GM21447 (cell line): Measurements from ENCODE around the gene PLEKHM2.

Experiments used
- ATAC-seq: cut with Tn5 transposase; IDR thresholded peaks from one replicate; pipeline ENCODE4 v1.9.1; 2021; ENCODE audit not compliant: unreplicated experiment

The PLEKHM2 gene

DNA sequence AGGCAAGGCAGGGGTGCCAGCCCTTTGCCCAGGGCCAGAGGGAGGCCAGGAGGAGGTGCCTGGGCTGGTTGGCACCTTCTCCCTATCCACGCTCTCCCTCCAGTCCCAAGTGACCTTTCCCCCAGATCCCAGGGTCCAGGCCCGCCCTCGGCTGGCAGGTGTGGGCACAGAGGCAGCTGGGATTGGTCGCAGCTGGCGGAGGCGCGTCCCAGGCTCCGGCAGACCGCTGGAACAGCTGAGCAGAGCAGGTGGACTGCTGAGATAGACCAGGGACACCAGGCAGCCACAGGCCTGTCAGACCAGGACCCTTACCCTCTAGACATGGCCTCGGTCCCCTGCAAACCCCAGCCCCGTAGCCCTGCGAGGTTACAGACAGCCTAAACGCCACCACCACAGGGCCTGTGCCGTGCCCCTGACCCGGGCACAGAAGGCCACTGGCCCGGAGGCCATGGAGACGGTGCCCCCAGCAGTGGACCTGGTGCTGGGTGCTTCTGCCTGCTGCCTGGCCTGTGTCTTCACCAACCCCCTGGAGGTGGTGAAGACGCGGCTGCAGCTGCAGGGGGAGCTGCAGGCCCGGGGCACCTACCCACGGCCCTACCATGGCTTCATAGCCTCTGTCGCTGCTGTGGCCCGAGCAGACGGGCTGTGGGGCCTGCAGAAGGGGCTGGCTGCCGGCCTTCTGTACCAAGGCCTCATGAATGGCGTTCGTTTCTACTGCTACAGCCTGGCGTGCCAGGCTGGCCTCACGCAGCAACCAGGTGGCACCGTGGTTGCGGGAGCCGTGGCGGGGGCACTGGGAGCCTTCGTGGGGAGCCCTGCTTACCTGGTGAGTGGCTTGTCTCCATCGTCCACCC is 52.1 kb downstream of the PLEKHM2 start, which contains the start of gene SLC25A34:
SLC25A34 (plus strand) TSS at position 221 of the 854 bp plus-strand sequence; CDS start at position 449, 228 bp downstream.
- no peak for ATAC-seq

DNA sequence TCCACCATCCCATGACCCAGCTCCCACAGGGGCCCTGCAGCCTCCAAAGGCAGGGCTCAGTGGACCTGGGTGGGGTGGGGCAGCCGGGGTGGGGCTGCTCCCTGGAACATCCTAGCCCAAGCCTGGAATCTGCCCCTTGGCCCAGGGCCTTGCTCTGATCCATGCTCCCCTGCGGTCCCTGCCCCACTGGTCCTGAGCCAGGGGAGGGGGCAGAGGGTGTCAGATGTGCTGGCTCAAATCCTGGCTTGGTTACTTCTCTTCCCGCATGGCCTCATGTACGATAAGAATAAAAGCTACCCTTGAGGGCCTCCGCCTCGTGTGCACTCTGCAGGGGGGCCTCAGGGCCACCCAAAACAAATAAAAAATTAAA is 52.8 kb downstream of the PLEKHM2 start:
- ATAC-seq, result no peak

DNA sequence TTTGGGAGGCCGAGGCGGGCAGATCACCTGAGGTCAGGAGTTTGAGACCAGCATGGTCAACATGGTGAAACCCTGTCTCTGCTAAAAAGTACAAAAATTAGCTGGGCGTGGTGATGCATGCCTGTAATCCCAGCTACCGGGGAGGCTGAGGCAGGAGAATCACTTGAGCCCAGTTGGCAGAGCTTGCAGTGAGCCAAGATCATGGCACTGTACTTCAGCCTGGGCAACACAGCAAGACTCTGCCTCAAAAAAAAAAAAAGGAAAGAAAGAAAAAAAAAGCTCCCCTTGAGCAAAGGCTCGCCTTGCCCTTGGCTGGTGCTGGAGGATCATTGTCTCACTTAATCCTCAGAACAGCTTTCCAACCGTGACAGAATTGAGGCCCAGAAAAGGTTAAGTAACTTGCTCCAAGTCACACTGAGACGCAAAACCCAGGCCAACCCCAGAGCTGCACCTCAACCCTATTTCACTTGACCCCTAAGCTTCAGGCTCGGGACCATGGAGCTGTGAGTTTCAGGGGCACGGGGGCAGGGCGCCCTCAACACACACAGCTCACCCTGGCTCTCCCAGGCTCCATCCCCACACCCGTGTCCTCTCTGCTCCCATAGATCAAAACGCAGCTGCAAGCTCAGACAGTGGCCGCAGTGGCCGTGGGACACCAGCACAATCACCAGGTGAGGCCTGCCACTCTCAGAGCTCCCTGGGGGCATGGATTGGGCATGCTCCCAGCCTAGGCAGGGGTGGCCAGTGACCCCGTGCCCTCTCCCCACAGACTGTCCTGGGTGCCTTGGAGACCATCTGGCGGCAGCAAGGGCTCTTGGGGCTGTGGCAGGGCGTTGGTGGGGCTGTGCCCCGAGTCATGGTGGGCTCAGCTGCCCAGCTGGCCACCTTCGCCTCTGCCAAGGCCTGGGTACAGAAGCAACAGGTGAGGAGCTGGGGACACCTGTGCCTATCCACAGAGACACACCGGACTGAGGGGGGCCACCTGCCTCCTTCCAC is 53.5 kb downstream of the PLEKHM2 start:
- ATAC-seq, result no peak

DNA sequence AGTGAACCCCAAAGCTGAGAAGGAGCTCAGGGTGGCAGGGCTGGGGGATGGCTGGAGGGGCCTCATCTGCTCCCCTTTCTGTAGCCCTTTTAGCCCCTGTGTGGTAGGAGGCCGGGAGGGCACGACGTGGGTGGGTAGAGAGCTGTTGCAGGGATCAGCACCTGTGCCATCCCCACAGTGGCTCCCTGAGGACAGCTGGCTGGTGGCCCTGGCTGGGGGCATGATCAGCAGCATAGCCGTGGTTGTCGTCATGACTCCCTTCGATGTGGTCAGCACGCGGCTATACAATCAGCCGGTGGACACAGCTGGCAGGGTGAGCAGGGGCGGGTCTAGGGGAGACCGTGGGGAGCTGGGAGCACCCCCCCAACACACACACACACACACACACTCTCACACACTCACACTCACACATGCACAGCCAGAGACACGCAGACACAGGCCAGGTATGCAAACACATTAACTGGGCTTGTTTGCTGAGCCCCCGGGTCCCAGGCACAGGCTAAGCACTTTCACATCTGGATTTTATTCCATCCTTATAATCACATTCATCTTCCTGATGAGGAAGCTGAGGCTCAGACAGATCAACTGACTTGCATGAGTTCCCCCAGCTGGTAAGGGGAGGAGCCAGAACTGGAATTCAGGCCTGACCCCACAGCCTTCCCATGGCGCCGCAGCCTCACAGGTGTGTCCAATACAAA is 54.4 kb downstream of the PLEKHM2 start:
- no peak for ATAC-seq

DNA sequence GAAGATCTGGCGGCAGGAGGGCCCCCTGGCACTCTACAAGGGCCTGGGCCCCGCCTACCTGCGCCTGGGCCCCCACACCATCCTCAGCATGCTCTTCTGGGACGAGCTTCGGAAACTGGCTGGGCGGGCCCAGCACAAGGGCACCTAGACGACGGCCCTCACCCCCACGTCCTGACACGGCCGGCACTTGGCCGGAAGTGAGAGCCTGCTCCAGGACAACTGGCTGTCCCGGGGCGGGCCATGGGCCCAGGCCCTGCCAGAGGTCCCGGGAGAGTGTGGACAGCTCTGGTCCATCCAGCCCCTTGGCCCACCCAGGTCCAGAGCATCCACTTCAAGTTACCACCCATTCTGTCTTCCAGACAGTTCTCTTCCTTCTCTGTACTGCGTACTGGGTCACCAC is 55.1 kb downstream of the PLEKHM2 start:
- no peak for ATAC-seq

DNA sequence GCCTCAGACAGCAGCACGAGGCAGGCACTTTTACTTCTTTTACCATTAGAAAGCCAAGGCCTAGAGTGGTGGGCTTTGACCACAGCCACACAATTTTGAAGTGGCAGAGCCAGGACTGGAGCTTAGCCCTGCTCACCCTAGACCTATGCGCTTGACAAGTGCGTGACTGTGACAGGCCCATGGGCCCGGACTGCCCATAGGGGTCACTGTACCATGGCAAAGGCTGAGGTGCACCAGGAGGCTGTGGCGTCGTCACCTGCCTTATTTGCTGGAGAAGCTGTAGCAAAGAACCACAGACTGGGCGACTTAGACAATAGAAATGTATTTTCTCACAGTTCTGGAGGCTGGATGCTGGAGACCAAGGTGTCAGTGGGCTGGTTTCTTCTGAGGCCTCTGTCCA is 55.6 kb downstream of the PLEKHM2 start:
- no peak for ATAC-seq

DNA sequence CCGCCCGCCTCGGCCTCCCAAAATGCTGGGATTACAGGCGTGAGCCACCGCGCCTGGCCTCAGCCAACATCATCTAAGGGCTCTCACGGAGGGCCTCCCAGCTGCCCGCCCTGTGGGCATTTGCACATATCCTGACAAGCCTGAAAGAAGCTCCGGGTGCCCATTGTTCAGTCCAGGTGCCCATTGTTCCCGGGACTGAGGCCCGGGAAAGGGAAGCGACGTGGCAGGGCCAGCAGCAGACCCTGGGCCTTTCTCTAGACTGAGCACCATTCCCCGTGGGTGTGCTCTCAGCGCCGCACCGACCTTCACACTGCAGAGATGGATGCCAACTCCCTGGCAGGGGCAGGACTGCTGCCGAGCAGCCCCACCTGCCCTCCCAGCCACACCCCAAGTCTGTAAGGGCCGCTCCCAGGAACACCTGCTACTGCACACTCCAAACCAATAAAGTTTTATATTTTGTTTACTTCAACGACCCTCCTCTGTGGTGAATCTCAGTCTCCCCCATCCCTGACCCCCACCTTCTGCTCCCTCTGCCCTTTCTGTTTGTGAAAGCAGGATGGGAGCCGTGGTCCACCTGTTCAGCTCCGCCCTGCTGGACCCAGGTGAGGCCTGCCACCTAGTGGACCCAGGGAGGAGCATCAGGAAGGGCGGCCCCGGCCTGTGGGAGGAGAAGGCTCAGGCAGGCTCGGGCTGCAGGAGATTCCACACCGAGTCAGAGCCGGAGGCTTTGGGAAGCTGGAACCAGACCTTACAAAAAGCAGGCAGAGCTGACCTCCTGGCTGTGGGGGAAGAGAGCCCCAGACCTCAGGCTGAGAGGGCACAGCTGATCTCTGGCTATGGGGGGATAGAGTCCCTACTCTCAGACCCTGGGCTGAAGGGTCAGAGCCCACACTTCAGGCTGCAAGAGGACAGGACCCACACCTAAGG is 57.1 kb downstream of the PLEKHM2 start:
- peak; percentile 50 for ATAC-seq

DNA sequence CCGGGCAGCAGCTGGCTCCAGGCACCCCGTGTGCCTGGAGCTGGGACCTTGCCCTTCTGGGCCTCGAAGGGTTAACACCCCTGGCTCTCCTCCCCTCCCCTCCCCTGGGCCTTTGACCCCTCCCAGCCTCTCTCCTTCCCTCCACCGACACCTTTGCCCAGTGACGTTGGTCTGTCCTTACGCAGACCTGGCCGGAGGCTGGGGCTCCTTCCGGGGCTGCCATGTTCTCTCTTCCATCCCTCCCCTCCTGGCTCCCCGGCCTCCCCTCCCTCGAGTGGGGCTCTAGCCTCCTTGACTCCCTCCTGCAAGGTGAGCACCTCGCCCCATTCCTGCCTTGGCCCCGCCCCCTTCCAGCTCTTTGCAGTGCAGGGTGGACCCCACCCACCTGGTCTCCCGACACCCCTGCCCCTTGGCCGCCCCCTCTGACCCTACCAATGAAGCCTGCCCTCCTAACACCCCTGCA is 58.2 kb downstream of the PLEKHM2 start, which contains the start of gene TMEM82:
TMEM82 (plus strand) TSS at position 161 of the 463 bp plus-strand sequence; CDS start at position 222, 61 bp downstream.
- ATAC-seq, result no peak

DNA sequence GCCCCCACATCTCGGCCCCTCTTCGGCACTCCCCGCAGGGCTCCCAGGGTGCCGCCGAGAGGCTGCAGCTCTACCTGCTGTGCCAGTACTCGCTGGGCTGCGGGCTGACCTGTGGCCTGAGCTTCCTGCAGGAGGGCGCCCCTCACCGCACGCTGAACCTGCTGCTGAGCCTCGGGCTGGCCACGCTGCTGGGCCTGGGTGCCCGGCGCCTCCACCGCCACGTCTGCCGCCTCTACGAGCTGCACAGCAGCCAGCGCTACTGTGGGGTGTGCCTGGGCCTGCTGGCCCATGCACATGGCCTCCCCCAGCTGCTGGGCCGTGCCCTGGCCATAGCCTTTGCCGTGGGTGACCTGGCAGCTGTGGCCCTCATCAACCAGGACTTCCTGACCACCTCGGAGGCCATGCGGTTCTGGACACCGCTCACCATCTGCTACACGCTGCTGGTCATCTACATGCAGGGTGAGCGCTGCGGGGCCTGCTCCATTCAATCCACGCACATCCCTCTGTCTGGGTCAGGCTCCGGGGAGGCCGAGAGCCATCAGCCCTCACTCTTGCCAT is 60.1 kb downstream of the PLEKHM2 start:
- ATAC-seq, result no peak

DNA sequence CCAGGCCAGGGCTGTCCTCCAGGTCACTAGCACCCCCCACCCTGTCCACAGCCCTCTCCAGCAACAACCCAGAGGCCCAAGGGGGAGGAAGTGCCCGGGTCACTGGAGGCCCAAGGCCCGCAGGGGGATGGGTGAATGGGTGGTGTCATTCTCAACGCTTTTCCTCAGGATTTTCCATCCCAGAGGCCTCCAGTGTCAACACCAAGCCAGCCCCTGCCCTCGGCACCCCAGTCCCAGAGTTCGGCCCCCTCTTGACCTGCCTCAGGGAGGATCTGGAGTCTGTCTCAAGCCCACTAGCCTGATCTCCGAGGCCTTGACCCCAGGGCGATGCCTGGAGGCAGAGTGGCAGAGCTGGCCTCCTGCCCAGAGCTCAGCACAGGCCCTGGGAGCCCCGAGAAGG is 63.3 kb downstream of the PLEKHM2 start:
- ATAC-seq, result no peak

DNA sequence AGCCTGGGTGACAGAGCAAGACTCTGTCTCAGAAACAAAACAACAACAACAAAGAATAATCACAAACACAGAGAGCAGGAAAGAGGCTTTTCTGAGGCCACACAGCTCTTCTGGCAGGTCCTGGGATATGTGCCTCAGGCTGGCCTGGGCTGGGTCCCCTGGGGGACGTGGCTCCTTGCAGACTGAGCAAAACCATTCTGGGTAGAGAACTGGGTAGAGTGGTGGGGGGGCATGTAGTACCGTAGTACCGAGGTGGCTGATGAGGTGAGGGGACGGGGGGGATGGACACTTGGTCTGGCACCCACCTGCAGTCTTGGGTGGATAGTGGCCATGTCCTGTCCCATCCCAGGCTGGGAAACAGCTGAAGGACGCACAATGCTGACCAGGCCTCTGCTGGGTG is 64.1 kb downstream of the PLEKHM2 start:
- no peak for ATAC-seq

DNA sequence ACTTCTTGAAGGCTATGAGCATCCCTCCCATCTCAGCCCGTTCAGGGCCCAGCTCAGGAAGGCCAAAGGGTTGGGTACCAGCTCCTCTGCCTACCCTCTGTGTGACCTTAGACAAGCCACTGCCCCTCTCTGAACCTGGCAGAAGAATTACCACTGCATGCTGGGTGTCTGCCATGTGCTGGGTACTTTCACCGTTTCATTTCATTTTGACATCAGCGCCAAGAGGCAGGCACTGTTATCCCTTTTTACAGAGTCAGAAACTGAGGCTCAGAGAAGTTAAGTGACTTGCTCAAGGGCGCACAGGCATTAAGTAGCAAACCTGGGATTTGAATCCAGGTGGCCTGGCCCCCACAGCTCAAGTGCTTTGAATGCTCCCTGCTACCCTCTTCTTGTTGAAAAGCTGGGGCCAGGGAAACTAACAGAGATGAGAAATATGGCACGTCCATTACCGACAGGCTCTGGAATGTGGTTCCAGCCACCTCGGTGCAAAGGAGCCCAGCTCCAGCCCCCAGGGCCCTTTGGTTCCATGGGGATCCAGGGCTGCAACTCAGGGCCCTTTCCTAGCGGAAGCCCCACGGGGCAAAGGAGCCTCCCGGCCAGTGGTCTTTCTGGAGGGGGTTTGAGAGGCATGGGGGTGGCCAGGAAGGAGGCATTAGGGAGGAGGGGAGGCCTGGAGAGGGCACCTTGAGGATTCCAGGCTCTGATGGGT is 64.7 kb downstream of the PLEKHM2 start:
- ATAC-seq, result no peak

DNA sequence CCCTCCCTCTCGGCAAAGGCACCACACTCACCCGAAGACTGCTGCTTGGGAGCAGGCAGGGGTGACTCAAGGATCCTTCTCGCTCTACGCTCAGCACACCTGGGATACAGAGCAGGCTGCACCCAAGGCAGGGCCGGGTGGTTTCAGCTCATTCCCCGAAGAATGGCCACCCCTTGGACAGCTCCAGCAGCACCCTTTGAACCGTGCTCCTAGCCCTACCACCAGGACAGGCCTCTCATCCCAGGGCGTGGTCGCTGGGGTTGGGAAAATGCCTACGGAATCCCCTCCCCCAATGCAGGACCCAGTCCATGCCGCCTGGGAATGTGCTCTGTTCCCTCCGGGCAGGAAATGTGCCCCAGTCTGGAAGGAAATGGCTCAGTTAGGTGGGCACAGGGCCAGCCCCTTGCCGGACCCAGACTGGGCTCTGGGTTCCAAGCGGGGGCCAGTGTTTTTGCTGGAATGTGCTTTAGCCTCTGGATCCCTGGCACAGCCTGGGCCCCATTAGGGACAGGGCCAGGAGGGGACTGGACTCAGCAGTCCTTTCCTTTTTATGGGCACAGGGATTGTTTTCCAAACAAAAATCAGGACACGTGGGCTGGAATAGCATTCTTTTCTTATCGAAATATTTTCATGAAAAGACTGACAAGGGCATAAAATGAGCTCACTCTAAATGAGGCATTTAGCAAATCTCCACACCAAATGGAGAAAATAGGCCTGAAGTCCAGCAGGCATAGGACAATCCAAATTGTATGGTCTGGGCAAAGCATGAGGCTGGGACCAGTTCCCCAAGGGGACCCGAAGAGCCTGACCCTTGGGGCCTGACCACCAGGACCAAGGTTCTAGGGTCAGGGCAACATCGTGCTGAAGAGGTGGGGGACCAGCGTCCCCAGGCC is 65.5 kb downstream of the PLEKHM2 start:
- no peak for ATAC-seq

DNA sequence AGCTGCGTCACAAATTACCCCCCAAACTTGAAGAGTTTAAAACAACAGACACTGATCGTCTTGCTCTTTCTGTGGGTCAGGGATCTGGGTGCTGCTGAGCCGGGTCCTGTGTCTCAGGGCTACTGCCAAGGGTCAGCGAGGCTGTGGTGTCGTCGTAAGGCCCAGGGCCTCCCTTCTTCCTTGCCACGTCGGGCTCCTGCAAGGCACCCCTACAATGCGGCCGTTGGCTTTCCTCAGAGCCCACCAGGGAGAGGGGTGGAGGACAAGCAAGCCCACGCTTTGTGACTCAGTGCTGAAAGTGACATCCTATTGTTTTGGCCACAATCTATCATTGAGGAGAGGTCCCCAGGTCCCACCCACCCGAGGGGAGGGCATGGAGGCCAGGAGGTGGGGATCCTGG is 66.8 kb downstream of the PLEKHM2 start:
- ATAC-seq, result no peak

DNA sequence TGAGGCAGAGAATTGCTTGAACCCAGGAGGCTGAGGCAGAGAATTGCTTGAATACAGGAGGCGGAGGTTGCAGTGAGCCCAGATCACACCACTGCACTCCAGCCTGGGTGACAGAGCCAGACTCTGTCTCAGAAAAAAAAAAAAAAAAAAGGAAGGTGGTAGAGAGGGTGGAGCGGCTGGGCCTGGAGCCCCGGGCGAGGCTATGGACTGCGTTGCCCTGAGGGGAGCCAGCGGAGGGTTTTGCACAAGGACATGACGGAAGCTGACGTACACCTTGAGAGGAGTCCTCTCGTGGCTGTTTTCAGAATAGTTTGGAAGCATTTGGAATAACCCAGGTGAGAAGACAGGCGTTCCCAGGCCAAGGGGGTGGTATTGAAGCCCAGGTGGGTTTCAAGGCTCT is 67.6 kb downstream of the PLEKHM2 start:
- ATAC-seq, result no peak

DNA sequence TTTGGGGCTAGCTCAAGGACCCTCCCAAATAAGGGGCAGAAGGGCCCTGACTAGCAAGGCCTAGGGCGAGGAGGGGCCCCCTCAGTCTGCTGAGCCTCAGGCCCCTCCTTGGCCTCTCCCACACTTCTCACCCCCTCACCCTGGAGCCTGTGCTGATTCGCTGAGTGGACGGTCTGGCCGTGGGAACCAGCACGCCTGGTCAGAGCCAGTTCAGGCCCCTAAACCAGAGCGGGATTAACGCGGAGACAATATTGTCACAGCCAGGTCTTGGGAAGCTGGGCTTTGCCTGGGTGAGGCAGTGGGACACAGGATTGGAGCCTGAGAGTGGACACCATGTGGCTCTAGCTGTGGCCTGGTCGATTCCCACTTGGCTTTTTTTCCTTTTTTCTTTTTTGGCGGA is 69.7 kb downstream of the PLEKHM2 start:
- no peak for ATAC-seq

DNA sequence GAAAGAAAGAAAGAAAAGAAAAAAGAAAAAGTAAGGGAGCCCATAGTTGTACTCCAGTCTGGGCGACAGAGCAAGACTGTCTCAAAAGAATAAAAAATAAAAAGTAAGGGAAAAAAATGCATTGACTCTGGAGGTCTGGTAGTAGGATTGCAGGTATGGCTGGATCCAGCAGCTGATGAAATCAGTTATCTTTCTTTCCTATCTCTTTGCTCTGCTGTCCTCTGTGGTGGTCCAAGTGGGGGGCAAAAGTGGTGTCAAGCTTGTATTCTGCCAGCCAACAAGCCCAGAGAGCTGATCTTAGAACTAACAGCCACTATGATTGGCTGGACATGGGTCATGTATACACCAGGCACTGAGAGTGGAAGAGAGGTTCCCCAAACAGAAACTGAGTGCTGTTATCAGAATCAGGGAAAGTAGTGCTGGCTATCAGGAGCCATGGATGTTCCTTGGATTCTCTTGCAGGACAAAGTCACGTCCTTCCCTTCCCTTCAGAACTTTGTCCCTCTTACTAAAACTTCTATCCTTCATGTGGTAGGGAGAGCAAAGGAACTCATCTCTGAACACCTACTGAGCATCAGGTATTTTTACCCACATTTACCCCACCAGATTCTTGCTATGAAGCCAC is 71.0 kb downstream of the PLEKHM2 start:
- ATAC-seq, result no peak
